ENCODE data around the gene PCSK6. TPM values are rescaled to one million over a fixed set of nuclear protein-coding genes. Genes with fewer than 3 reads are reported as not detected.
A peak's percentile ranks its signal among the peaks of the same experiment; 100 is the strongest.

The PCSK6 gene
- total RNA-seq, 1 experiment from 2014 or later = 10.6 TPM

DNA sequence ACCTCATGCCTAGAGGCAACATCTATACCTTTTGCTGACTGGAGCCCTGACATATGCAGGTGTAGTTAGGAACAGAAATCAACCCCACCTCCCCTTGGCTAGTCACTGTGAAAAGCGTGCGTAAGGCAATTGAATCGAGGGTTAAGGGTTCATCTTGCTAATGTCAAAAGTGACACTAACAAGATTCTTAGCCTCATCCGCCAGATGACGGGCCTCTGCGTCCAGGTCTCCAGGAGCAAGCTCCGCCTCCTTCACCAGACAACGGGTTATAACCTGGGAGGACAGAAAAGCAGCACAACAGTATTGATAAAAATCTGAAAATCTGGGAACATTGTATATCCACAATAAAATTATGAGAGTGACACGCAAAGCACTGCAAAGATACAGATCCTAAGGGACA is 216.9 kb downstream of the PCSK6 start:
- Histone ChIP-seq H3K9me3 (ENCODE audit: control insufficient read depth, insufficient read depth, low read depth, low read length) (no peaks in the 10 kb centered on the region), H3K27ac (ENCODE audit: low read length) (no peak overlapping the region), H3K4me1 (ENCODE audit: control insufficient read depth, insufficient read depth, low read length) (peaks cover 7% of the 10 kb centered on the region), H3K36me3 (ENCODE audit: control insufficient read depth, insufficient read depth, low read length) (peaks cover 42% of the 10 kb centered on the region), H3K4me3 (ENCODE audit: low read depth in 2 of 2, low read length in 2 of 2) (no peak overlapping the region), H3K27me3 (ENCODE audit: control insufficient read depth, insufficient read depth, low read length) (no peaks in the 10 kb centered on the region)
- BruUV-seq (replicated peaks) = no TSS peak
- POLR2A ChIA-PET = no interaction called here
- CTCF ChIA-PET = no interaction called here
- in situ Hi-C loops (cut with HindIII; ENCODE audit: low pct_unique_long_range_greater_than_20kb, low sequenced_read_pairs) = no loop called here
- intact Hi-C loops (cut with micrococcal nuclease; ENCODE audit: unreplicated experiment) = no loop called here
- no peak for ATAC-seq
- DNase-seq (ENCODE audit: low read depth, low spot score) = no peak
- TF ChIP-seq POLR2AphosphoS5 (IDR thresholded peaks at IDR 0.05; ENCODE audit: low read depth, low read length) = no peak
- no peak for TF ChIP-seq TCF7L2 (IDR thresholded peaks at IDR 0.05; ENCODE audit: low read depth, low read length)
- TF ChIP-seq REST (IDR thresholded peaks at IDR 0.05; ENCODE audit: insufficient read depth in 1 of 2, low read depth in 2 of 2, low read length in 1 of 2) = no peak
- TF ChIP-seq, protein P1, sequence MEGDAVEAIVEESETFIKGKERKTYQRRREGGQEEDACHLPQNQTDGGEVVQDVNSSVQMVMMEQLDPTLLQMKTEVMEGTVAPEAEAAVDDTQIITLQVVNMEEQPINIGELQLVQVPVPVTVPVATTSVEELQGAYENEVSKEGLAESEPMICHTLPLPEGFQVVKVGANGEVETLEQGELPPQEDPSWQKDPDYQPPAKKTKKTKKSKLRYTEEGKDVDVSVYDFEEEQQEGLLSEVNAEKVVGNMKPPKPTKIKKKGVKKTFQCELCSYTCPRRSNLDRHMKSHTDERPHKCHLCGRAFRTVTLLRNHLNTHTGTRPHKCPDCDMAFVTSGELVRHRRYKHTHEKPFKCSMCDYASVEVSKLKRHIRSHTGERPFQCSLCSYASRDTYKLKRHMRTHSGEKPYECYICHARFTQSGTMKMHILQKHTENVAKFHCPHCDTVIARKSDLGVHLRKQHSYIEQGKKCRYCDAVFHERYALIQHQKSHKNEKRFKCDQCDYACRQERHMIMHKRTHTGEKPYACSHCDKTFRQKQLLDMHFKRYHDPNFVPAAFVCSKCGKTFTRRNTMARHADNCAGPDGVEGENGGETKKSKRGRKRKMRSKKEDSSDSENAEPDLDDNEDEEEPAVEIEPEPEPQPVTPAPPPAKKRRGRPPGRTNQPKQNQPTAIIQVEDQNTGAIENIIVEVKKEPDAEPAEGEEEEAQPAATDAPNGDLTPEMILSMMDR (IDR thresholded peaks at IDR 0.05) = no peak
- no peak for TF ChIP-seq SIN3A (IDR thresholded peaks at IDR 0.05; ENCODE audit: borderline replicate concordance, insufficient read depth, low read depth, low read length)

GRCh38 chr15:101269479-101270223 is 219.9 kb downstream of the PCSK6 start:
- in situ Hi-C loops (cut with HindIII; ENCODE audit: low pct_unique_long_range_greater_than_20kb, low sequenced_read_pairs) (no loop called here), intact Hi-C loops (cut with micrococcal nuclease; ENCODE audit: unreplicated experiment) (no loop called here)
- no peak overlapping the region for H3K4me3 ChIP-seq (ENCODE audit: low read depth in 2 of 2, low read length in 2 of 2)
- H3K4me1 ChIP-seq (ENCODE audit: control insufficient read depth, insufficient read depth, low read length) = peaks cover 3% of the 10 kb centered on the region; the same call in 1 of the 2 replicates
- BruUV-seq (replicated peaks) = no TSS peak
- H3K9me3 ChIP-seq (ENCODE audit: control insufficient read depth, insufficient read depth, low read depth, low read length) = no peaks in the 10 kb centered on the region
- H3K27me3 ChIP-seq (ENCODE audit: control insufficient read depth, insufficient read depth, low read length) = no peaks in the 10 kb centered on the region
- DNase-seq (ENCODE audit: low read depth, low spot score) = no peak
- peak; percentile 55; the same call in 1 of the 2 replicates for ATAC-seq
- TF ChIP-seq, protein P1 (IDR thresholded peaks at IDR 0.05) = no peak; the same call in 1 of the 2 replicates
- TF ChIP-seq POLR2AphosphoS5 (IDR thresholded peaks at IDR 0.05; ENCODE audit: low read depth, low read length) (no peak), REST (IDR thresholded peaks at IDR 0.05; ENCODE audit: insufficient read depth in 1 of 2, low read depth in 2 of 2, low read length in 1 of 2) (no peak), SIN3A (IDR thresholded peaks at IDR 0.05; ENCODE audit: borderline replicate concordance, insufficient read depth, low read depth, low read length) (no peak), TCF7L2 (IDR thresholded peaks at IDR 0.05; ENCODE audit: low read depth, low read length) (no peak)
- peaks cover 36% of the 10 kb centered on the region for H3K36me3 ChIP-seq (ENCODE audit: control insufficient read depth, insufficient read depth, low read length)
- CTCF ChIA-PET = no interaction called here
- H3K27ac ChIP-seq (ENCODE audit: low read length) = no peak overlapping the region
- POLR2A ChIA-PET = no interaction called here

All from Panc1 (cell line).